K562 treated with DMSO at 1 percent for 48 hours (cell line): ENCODE measurements around the gene EEF1A2. TPM values are rescaled to one million over a fixed set of nuclear protein-coding genes. Genes with fewer than 3 reads are reported as not detected.

Source experiments
- total RNA-seq: library from RNA; unstranded; fragments of 300-600 nt; gene quantifications from 2 replicates; pipeline ENCODE4 v1.2.3, GENCODE V29; 2022; ENCODE audit warnings: low replicate concordance; ENCODE audit errors: extremely low read depth

Gene EEF1A2
- not detected in 2 replicates for total RNA-seq

GRCh38 chr20:63498960-63499337 lies at the start of gene EEF1A2:
Gene EEF1A2, minus strand, starts transcription at chr20:63499083. Its CDS starts 1,320 bp downstream, at chr20:63497763.

DNA sequence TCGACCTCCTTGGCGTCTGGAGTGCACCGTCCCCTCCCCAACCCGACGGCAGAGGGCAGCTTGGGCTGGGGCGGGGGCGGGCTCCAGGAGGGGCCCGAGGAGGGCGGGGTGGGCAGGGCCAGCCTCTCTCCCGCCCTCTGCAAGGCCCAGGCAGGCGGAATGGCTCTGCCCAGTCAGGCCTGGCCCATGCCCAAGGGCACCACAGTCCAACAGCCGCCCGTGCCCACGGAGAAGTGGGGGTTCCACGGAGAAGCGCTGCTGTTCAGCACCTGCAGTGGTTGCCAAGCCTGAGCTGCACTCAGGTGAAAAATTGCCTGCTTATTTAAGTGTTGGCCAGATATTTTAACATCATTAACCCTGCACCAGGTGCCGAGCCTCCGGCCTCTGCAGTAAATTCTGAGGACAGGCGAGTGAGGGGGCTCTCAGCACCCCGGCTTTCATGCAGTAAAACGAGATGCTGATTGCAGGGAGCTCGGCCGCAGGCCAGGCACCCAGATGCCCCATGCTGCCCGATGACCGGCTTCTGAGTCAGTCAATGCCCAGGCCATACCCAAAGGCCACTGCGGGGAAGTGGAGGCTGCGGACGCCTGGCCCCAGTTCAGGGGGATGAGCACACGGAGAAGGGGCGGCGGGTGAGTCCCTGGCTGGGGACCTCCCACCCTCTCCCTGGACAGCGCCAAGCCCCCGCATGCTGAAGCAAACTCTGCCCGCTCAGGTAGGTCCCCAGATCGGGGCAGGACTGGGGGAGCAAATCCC lies 49.0 kb upstream of the EEF1A2 start, which contains the start of gene SRMS:
Gene SRMS (minus strand): TSS at position 25 of the 756 bp plus-strand sequence. CDS start 286 bp downstream, outside the sequence.

GRCh38 chr20:63536997-63537524 lies 38.2 kb upstream of the EEF1A2 start, which contains the start of gene PTK6:
Gene PTK6, minus strand, starts transcription at chr20:63537376. Its CDS starts 62 bp downstream, at chr20:63537314.

GRCh38 chr20:63520504-63520933 lies 21.6 kb upstream of the EEF1A2 start, which contains the start of gene PPDPF:
Gene PPDPF, plus strand, starts transcription at chr20:63520765. Its CDS starts 544 bp downstream, at chr20:63521309.

DNA sequence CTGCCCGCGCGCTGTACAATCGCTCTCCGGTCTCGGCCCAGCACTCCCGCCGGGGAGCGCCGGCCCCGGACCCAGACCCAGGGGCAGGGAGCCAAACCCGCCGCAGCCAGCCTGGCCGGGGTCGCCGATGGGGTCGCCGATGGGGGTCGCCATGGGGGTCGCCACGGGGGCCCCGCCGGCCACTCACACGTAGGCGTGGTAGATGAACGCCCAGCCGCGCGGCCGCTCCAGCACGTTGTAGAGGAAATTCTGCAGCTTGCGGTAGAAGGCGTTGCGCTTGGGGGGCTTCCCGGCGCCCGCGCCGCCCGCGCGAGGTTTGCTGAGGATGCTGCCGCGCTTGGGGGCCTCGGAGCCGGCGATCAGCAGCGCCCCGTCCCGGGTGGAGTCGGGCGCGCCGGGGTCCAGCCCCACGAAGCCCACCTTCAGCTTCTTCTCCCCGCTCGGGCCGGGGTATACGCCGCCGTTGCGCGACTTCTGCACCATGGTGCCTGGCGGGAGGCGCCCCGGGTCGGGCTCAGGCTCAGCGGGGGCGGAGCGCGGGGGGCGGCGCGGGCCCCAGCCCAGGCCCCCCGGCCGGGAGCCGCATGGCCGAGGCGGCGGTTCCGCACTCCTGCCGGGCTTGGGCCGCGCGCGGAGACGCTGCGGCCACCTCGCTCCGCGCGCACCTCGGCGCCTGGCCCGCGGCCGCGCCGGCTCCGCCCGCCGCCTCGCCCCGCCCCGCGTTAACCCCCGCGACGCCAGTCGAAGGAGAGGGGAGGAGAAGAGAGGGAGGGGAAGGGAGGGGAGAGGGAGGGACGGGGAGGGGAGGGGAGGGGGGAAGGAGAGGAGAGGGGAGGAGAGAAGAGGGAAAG lies 26.7 kb downstream of the EEF1A2 start, which contains the start of gene KCNQ2:
Gene KCNQ2 (minus strand): TSS at position 675 of the 851 bp plus-strand sequence. CDS start 192 bp downstream, at position 483.

Other genes with a start within 250 kb of the EEF1A2 start
- not detected in 2 replicates for gene NKAIN4, start 244.6 kb downstream of the EEF1A2 start, total RNA-seq
- gene ARFGAP1, start 226.3 kb downstream of the EEF1A2 start, total RNA-seq, result 409 TPM in 1 of 2 replicates, not detected in the other
- not detected in 2 replicates for gene COL20A1, start 205.9 kb downstream of the EEF1A2 start, total RNA-seq
- not detected in 2 replicates for gene CHRNA4, start 137.7 kb downstream of the EEF1A2 start, total RNA-seq
- not detected in 2 replicates for gene KCNQ2, start 26.4 kb downstream of the EEF1A2 start, total RNA-seq
- not detected in 2 replicates for gene PPDPF, start 21.7 kb upstream of the EEF1A2 start, total RNA-seq
- not detected in 2 replicates for gene PTK6, start 38.3 kb upstream of the EEF1A2 start, total RNA-seq
- gene SRMS, start 48.7 kb upstream of the EEF1A2 start, total RNA-seq, result not detected in 2 replicates
- not detected in 2 replicates for gene FNDC11, start 55.1 kb upstream of the EEF1A2 start, total RNA-seq
- 57.1 TPM in 1 of 2 replicates, not detected in the other for gene HELZ2, start 75.2 kb upstream of the EEF1A2 start, total RNA-seq
- gene GMEB2, start 128.0 kb upstream of the EEF1A2 start, total RNA-seq, result not detected in 2 replicates
- not detected in 2 replicates for gene STMN3, start 154.3 kb upstream of the EEF1A2 start, total RNA-seq
- not detected in 2 replicates for gene RTEL1, start 159.2 kb upstream of the EEF1A2 start, total RNA-seq
- gene TNFRSF6B, start 197.6 kb upstream of the EEF1A2 start, total RNA-seq, result not detected in 2 replicates
- gene ARFRP1, start 208.9 kb upstream of the EEF1A2 start, total RNA-seq, result not detected in 2 replicates
- gene ZGPAT, start 209.0 kb upstream of the EEF1A2 start, total RNA-seq, result not detected in 2 replicates
- gene LIME1, start 237.6 kb upstream of the EEF1A2 start, total RNA-seq, result not detected in 2 replicates
- not detected in 2 replicates for gene SLC2A4RG, start 240.7 kb upstream of the EEF1A2 start, total RNA-seq